Measurements from ENCODE around the gene TLE3.

DNA sequence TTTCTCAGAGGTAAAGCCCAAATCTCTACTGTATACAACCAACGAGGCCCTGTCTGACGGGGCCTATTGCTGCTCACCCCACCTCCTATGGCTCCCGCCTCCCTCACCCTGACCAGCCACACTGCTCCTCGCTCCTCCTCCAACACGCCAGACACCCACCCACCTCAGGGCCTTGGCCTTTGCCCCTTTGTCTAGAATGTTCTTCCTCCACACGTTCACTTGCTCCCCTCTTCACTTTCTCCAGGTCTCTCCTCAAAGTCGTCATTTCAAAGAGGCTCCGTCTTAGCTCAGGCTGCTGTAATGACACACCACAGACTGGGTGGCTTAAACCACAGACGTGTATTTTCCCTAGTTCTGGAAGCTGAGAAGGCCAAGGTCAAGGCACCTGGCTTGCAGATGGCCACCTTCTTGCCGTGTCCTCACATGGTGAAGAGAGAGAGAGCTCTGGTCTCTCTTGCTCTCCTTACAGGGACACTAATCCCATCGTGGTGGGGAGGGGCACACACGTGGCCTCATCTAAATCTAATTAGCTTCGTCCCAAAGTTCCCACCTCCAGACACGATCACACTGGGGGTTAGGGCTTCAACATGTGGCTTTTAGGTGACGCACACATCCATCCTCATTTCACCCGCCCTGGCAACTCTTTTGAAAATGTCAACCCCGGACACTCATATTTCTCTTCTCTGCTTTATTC is 98.2 kb downstream of the TLE3 start:
- TF ChIP-seq POLR2A (IDR thresholded peaks at IDR 0.05; ENCODE audit: low read length) (no peak), GATA1 (IDR thresholded peaks at IDR 0.05; ENCODE audit: low read depth, low read length) (no peak)
